ENCODE results near the gene LRCH1. TPM values are rescaled to one million over a fixed set of nuclear protein-coding genes. Genes with fewer than 3 reads are reported as not detected.

The LRCH1 gene
- total RNA-seq, 4 donors from 2014 or later = 34.3 to 43.9 (median 40.3) TPM

- TF ChIP-seq POLR2A (IDR thresholded peaks at IDR 0.05) = no peak
- TF ChIP-seq, protein P1, sequence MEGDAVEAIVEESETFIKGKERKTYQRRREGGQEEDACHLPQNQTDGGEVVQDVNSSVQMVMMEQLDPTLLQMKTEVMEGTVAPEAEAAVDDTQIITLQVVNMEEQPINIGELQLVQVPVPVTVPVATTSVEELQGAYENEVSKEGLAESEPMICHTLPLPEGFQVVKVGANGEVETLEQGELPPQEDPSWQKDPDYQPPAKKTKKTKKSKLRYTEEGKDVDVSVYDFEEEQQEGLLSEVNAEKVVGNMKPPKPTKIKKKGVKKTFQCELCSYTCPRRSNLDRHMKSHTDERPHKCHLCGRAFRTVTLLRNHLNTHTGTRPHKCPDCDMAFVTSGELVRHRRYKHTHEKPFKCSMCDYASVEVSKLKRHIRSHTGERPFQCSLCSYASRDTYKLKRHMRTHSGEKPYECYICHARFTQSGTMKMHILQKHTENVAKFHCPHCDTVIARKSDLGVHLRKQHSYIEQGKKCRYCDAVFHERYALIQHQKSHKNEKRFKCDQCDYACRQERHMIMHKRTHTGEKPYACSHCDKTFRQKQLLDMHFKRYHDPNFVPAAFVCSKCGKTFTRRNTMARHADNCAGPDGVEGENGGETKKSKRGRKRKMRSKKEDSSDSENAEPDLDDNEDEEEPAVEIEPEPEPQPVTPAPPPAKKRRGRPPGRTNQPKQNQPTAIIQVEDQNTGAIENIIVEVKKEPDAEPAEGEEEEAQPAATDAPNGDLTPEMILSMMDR (IDR thresholded peaks at IDR 0.05) = no peak
- intact Hi-C loops (cut with DNase I; ENCODE audit: low total_unique reads) = no loop called here
- no peak for DNase-seq (ENCODE audit: low spot score in 2 of 2)
- WGBS, 2 donors = 46 to 62% methylated on average over 2 of the region's 2 CpGs
- no peak overlapping the region for H3K4me3 ChIP-seq (ENCODE audit: low read depth, poor library complexity, severe bottlenecking)
Observed at GRCh38 chr13:46638262-46638661, 85.3 kb downstream of the LRCH1 start.

GRCh38 chr13:46639033-46639981, 86.3 kb downstream of the LRCH1 start:
- no peak for DNase-seq (ENCODE audit: low spot score in 2 of 2)
- TF ChIP-seq, protein P1 (IDR thresholded peaks at IDR 0.05) = no peak
- no peak for TF ChIP-seq POLR2A (IDR thresholded peaks at IDR 0.05)
- WGBS, 2 donors = 75 to 82% methylated on average over 5 of the region's 5 CpGs
- intact Hi-C loops (cut with DNase I; ENCODE audit: low total_unique reads) = no loop called here
- H3K4me3 ChIP-seq (ENCODE audit: low read depth, poor library complexity, severe bottlenecking) = no peak overlapping the region

DNA sequence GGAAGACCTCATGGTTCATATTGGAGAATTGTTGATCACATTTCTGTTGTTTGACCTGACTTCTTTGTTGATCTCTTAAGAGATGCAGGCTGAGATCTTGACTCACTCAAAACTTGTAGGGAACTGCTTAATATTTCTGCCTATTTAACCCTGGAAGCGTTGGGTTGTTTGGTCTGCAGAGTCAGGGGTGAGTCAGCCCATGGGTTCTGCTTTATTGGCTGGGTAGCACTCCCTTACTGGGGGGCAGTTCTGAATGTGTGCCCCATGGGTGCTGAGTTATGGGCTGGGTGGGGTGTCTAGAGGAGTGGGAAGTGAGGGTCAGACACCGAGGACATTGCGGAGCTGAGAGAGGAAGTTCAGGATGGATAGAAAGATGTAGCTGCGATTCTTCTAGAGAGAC, 87.9 kb downstream of the LRCH1 start:
- TF ChIP-seq POLR2A (IDR thresholded peaks at IDR 0.05) = no peak
- TF ChIP-seq, protein P1 (IDR thresholded peaks at IDR 0.05) = no peak
- DNase-seq (ENCODE audit: low spot score in 2 of 2) = no peak
- 81 to 82% methylated on average over 4 of the region's 4 CpGs for WGBS, 2 donors
- H3K4me3 ChIP-seq (ENCODE audit: low read depth, poor library complexity, severe bottlenecking) = no peak overlapping the region
- intact Hi-C loops (cut with DNase I; ENCODE audit: low total_unique reads) = no loop called here

DNA sequence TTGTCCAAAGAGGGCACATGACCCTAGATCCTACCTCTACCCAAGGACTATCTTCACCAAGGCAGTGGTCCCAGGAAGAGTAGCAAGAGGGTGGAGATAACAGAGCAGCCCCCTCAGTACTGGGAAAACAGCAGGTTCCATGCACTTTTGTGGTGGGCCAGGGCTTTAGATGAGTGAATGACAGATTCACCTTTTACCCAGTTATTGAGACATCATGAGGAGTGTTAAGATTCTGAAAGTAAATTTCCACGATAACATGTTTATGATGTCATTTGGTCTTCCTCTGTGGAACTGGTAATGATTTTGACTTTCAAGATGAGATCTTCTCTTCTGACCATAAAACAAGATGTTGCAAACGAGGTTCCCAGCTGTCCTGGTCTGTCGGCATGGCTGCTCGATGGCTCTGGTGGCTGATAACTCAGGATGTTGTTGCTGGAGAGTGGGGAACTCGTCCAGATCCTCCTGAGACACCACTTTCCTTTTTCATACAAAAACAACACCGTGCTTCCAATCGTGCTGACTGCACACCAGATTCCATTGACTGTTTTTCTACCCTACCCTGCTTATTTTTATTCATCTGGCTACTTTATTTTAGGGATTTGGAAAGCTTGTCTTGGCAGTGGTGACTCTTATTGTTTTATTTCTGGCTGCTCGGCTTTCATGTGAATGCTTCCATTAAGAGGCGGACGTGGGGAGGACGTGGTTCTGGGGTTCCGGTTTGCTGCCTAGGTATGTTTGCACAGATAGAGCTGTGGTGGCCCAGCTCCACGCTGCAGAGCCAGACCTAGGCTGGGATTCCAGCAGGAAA, 88.5 kb downstream of the LRCH1 start:
- WGBS, 2 donors = 43 to 52% methylated on average over 13 of the region's 13 CpGs
- DNase-seq (ENCODE audit: low spot score in 2 of 2) = peak in 1 of 2 donors; percentile 85
- TF ChIP-seq POLR2A (IDR thresholded peaks at IDR 0.05) = no peak
- TF ChIP-seq, protein P1 (IDR thresholded peaks at IDR 0.05) = no peak
- no peak overlapping the region for H3K4me3 ChIP-seq (ENCODE audit: low read depth, poor library complexity, severe bottlenecking)
- intact Hi-C loops (cut with DNase I; ENCODE audit: low total_unique reads) = no loop called here

- 85 to 98% methylated on average over 4 of the region's 4 CpGs for WGBS, 2 donors
- TF ChIP-seq POLR2A (IDR thresholded peaks at IDR 0.05) = no peak
- TF ChIP-seq, protein P1 (IDR thresholded peaks at IDR 0.05) = no peak
- no peak for DNase-seq (ENCODE audit: low spot score in 2 of 2)
- no peak overlapping the region for H3K4me3 ChIP-seq (ENCODE audit: low read depth, poor library complexity, severe bottlenecking)
- intact Hi-C loops (cut with DNase I; ENCODE audit: low total_unique reads) = no loop called here
Observed at GRCh38 chr13:46642254-46642653, 89.3 kb downstream of the LRCH1 start.

Measured in lower leg skin (tissue), 4 donors.